GM23248 (cell line): ENCODE data around the gene DDX47. TPM values are rescaled to one million over a fixed set of nuclear protein-coding genes. Genes with fewer than 3 reads are reported as not detected.

Experiments
- DNase-seq: peaks from one replicate; pipeline ENCODE4 v3.0.0-alpha.2; 2015
- H2AFZ ChIP-seq: fragments of 200-600 bp; sonication (generic); 2 replicates; pipeline ENCODE4 v1.6.1; 2016; ENCODE audit warnings: antibody characterized with exemption
- H3F3A ChIP-seq: fragments of 200-600 bp; sonication (generic); 2 replicates; pipeline ENCODE4 v1.6.1; 2016; ENCODE audit warnings: mild to moderate bottlenecking, antibody characterized with exemption, mixed run types; ENCODE audit not compliant: insufficient read depth
- H3K27ac ChIP-seq: fragments of 200-600 bp; sonication (generic); 2 replicates; pipeline ENCODE4 v1.5.1; 2016; ENCODE audit warnings: mild to moderate bottlenecking
- H3K27me3 ChIP-seq: fragments of 200-600 bp; sonication (generic); replicated peaks from 2 replicates; pipeline ENCODE4 v1.6.1; 2016; ENCODE audit warnings: mild to moderate bottlenecking; ENCODE audit not compliant: insufficient read depth
- H3K36me3 ChIP-seq: fragments of 200-600 bp; sonication (generic); 2 replicates; pipeline ENCODE4 v1.6.1; 2016; ENCODE audit warnings: low read depth, mild to moderate bottlenecking
- H3K4me1 ChIP-seq: fragments of 200-600 bp; sonication (generic); 2 replicates; pipeline ENCODE4 v1.6.1; 2016; ENCODE audit warnings: mild to moderate bottlenecking; ENCODE audit not compliant: insufficient read depth
- H3K4me2 ChIP-seq: fragments of 200-600 bp; sonication (generic); one replicate; pipeline ENCODE4 v1.6.1; 2016; ENCODE audit warnings: mild to moderate bottlenecking; ENCODE audit not compliant: unreplicated experiment
- H3K4me3 ChIP-seq: fragments of 200-600 bp; sonication (generic); 2 replicates; pipeline ENCODE4 v1.5.1; 2016; ENCODE audit warnings: mild to moderate bottlenecking
- H3K79me2 ChIP-seq: fragments of 200-600 bp; sonication (generic); 2 replicates; pipeline ENCODE4 v1.6.1; 2016; ENCODE audit warnings: mild to moderate bottlenecking; ENCODE audit not compliant: insufficient read depth
- H3K9ac ChIP-seq: fragments of 200-600 bp; sonication (generic); 2 replicates; pipeline ENCODE4 v1.6.1; 2016; ENCODE audit warnings: mild to moderate bottlenecking
- H3K9me2 ChIP-seq: fragments of 200-600 bp; sonication (generic); 2 replicates; pipeline ENCODE4 v1.6.1; 2016; ENCODE audit warnings: mixed run types, mild to moderate bottlenecking, moderate library complexity; ENCODE audit not compliant: insufficient read depth
- H3K9me3 ChIP-seq: fragments of 200-600 bp; sonication (generic); one replicate; pipeline ENCODE4 v1.6.1; 2017; ENCODE audit warnings: low read depth
- H4K20me1 ChIP-seq: fragments of 200-600 bp; sonication (generic); 2 replicates; pipeline ENCODE4 v1.6.0; 2016; ENCODE audit not compliant: insufficient read depth
- EZH2 ChIP-seq: fragments of 200-600 bp; sonication (generic); IDR thresholded peaks from 2 replicates; pipeline ENCODE4 v1.6.1; 2018; ENCODE audit warnings: antibody characterized with exemption, mild to moderate bottlenecking; ENCODE audit not compliant: insufficient read depth, poor library complexity, severe bottlenecking
- EZH2phosphoT487 ChIP-seq: fragments of 200-600 bp; sonication (generic); IDR thresholded peaks from 2 replicates; pipeline ENCODE4 v1.6.1; 2018; ENCODE audit warnings: antibody characterized with exemption, moderate library complexity, mild to moderate bottlenecking, low read depth; ENCODE audit not compliant: insufficient read depth
- WGBS, 2 experiments: methylation state at CpG; one replicate each; pipeline ENCODE4 v1.1.6; 2015 to 2017; ENCODE audit warnings: low lambda C conversion rate in 2 of 2, low coverage in 1 of 2; ENCODE audit errors: missing lambda C conversion rate in 2 of 2; 5-methylcytosine and 5-hydroxymethylcytosine counted together
- in situ Hi-C: fragments of 300-500 bp; cut with MboI; formaldehyde crosslinking; loops from 2 replicates; pipeline ENCODE4 v1.15.0; 2020
- polyA plus RNA-seq: library from polyadenylated mRNA; unstranded; fragments of >200 nt; fragmentation: Nextera tagmentation; extraction: Ambion mirVana; gene quantifications from 2 replicates; pipeline ENCODE4 v1.2.1, GENCODE V29; 2016
- total RNA-seq: library from RNA; depleted of rRNA; stranded (reverse); fragments of >200 nt; shearing (Covaris generic); gene quantifications from 2 replicates; pipeline ENCODE4 v1.2.3, GENCODE V29; 2014

The DDX47 gene
- total and polyA plus RNA-seq, 2 experiments from 2014 or later = 119 to 132 TPM

DNA sequence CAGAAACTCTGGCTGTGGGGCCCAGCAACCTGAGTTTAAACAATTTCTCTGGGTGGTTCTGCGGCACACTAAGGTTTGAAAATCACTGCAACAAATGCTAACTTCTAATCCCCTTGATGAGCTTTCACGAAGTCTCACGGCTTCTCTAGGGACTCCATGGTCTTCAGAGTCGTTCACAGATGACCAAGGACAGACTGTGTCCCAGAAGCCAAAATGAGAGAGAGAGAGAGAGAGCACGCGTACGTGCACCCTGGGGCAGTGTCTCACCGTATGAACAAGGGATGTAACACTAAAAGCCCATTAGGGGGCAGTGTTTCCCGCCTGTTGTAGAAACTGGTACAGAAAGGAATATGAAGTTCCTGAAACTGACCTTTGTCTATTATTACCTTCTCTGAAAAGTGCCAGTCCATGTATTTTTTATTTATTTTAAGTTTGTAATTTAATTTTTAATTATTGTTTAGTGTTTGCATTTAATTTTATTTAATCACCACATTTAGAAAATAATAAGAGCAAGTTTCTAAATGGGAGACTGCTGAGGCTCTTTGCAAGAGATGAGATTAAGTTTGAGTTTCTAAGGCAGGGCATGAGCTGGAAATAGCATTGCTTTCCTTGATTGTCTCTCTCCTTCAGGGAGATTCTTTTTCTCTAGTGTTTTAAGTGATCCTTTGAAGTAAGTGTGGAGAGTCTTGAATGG lies 24.3 kb upstream of the DDX47 start:
- Histone ChIP-seq H3K27ac (no peak overlapping the region), H3K79me2 (peaks cover 8% of the 10 kb centered on the region; the same call in 1 of the 2 replicates), H3K9me2 (no peaks in the 10 kb centered on the region), H3K9ac (0 out of 2 replicates have a peak overlapping the region, but pooled peaks have one; percentile 5), H3K9me3 (no peaks in the 10 kb centered on the region), H3K27me3 (no peaks in the 10 kb centered on the region), H3K4me3 (no peak overlapping the region), H3F3A (peaks cover 16% of the 10 kb centered on the region; the same call in 1 of the 2 replicates), H3K36me3 (no peaks in the 10 kb centered on the region), H4K20me1 (no peaks in the 10 kb centered on the region), H3K4me2 (peak overlapping the region; percentile 5), H2AFZ (peak overlapping the region; percentile 41; the same call in 1 of the 2 replicates), H3K4me1 (peaks cover 31% of the 10 kb centered on the region)
- in situ Hi-C loops = no loop called here
- TF ChIP-seq EZH2phosphoT487 (no peak), EZH2 (no peak)
- peak; percentile 81 for DNase-seq
- 16% methylated on average over 9 of the region's 9 CpGs for WGBS, 2 experiments

DNA sequence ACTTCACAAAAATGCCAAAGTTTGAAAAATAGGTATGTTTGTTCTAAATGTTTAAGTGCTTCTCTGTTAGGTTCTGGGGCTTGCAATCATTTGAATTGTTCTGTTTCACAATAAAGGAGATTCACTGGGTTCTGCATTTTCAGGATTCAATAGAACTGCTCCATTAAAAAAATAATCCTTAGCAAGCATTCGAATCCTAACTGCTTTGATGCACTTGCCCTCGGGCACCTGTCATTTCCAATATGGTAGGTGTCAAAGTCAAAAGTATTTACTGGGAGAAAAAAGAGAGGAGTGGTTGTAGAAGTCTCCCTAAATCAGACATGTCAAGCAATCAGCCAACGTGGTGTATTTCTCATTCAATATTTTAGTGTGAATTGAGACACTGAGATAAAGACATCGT lies 22.2 kb upstream of the DDX47 start:
- Histone ChIP-seq H3K9ac (no peak overlapping the region), H2AFZ (no peak overlapping the region), H3K4me2 (no peak overlapping the region), H3K4me1 (peaks cover 31% of the 10 kb centered on the region), H3K9me2 (no peaks in the 10 kb centered on the region), H3F3A (peaks cover 12% of the 10 kb centered on the region; the same call in 1 of the 2 replicates), H3K27ac (no peak overlapping the region), H3K79me2 (peaks cover 8% of the 10 kb centered on the region; the same call in 1 of the 2 replicates), H4K20me1 (no peaks in the 10 kb centered on the region), H3K36me3 (no peaks in the 10 kb centered on the region), H3K4me3 (no peak overlapping the region), H3K9me3 (no peaks in the 10 kb centered on the region), H3K27me3 (no peaks in the 10 kb centered on the region)
- no peak for TF ChIP-seq EZH2
- no peak for TF ChIP-seq EZH2phosphoT487
- no peak for DNase-seq
- 68 to 70% methylated on average over 4 of the region's 4 CpGs for WGBS, 2 experiments
- in situ Hi-C loops = loop anchor here (10.0 kb wide), 1 partner anchor 194 kb away; no protein-coding TSS in a partner anchor

GRCh38 chr12:12791756-12792369 lies 21.3 kb upstream of the DDX47 start:
- H3K4me1 ChIP-seq = peaks cover 31% of the 10 kb centered on the region
- no peaks in the 10 kb centered on the region for H3K27me3 ChIP-seq
- peak overlapping the region; percentile 45 for H3K4me2 ChIP-seq
- TF ChIP-seq EZH2 (no peak), EZH2phosphoT487 (no peak)
- H3K4me3 ChIP-seq = peak overlapping the region; percentile 31; the same call in 1 of the 2 replicates
- no peaks in the 10 kb centered on the region for H4K20me1 ChIP-seq
- peaks cover 8% of the 10 kb centered on the region; the same call in 1 of the 2 replicates for H3K79me2 ChIP-seq
- in situ Hi-C loops = loop anchor here (10.0 kb wide), 1 partner anchor 193 kb away; no protein-coding TSS in a partner anchor
- DNase-seq = peak; percentile 48
- peak overlapping the region; percentile 1; the same call in 1 of the 2 replicates for H3K9ac ChIP-seq
- H3F3A ChIP-seq = peaks cover 6% of the 10 kb centered on the region; the same call in 1 of the 2 replicates
- no peaks in the 10 kb centered on the region for H3K36me3 ChIP-seq
- WGBS, 2 experiments = 11 to 14% methylated on average over 7 of the region's 7 CpGs
- H3K9me3 ChIP-seq = no peaks in the 10 kb centered on the region
- H2AFZ ChIP-seq = peak overlapping the region; percentile 41
- H3K9me2 ChIP-seq = no peaks in the 10 kb centered on the region
- H3K27ac ChIP-seq = no peak overlapping the region

DNA sequence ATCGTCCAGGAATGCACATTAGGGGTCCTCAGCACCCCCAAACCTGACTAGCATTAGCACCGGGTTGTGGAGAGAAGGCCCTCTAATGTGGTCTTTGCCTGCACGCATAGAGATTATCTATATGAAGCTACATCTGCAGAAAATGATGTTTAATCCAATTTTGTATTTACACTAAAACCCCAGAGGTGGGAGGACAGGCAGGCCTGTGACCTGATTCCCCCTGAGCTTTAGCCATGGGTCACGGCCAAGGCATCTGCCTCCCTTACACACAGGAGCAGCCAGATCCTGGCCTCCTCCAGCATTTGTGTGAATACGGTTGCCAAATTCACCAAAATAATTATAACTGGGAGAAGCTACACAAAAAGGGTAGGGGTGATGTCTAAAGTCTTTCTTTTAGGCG lies 20.7 kb upstream of the DDX47 start:
- no peak overlapping the region for H3K9ac ChIP-seq
- TF ChIP-seq EZH2 (no peak), EZH2phosphoT487 (no peak)

More for the DNA sequence above, 20.7 kb upstream of the DDX47 start:
- no peak for DNase-seq
- H3K79me2 ChIP-seq = peaks cover 8% of the 10 kb centered on the region; the same call in 1 of the 2 replicates
- no peaks in the 10 kb centered on the region for H3K27me3 ChIP-seq
- H3K9me3 ChIP-seq = no peaks in the 10 kb centered on the region
- H3K9me2 ChIP-seq = no peaks in the 10 kb centered on the region
- WGBS, 2 experiments = 68 to 75% methylated on average over 6 of the region's 6 CpGs
- in situ Hi-C loops = loop anchor here (10.0 kb wide), 1 partner anchor 192 kb away; no protein-coding TSS in a partner anchor
- peaks cover 29% of the 10 kb centered on the region for H3K4me1 ChIP-seq
- H3K36me3 ChIP-seq = no peaks in the 10 kb centered on the region
- peaks cover 6% of the 10 kb centered on the region; the same call in 1 of the 2 replicates for H3F3A ChIP-seq
- H3K27ac ChIP-seq = no peak overlapping the region
- H2AFZ ChIP-seq = no peak overlapping the region; the same call in 1 of the 2 replicates
- H3K4me3 ChIP-seq = no peak overlapping the region
- H3K4me2 ChIP-seq = no peak overlapping the region
- no peaks in the 10 kb centered on the region for H4K20me1 ChIP-seq
